GM12865 (cell line): ENCODE measurements around the gene FOXP1.

Experiments
- DNase-seq: peaks from one replicate; pipeline ENCODE4 v3.0.0; 2010; ENCODE audit warnings: low read depth
- H3K4me3 ChIP-seq: 2 replicates; pipeline ENCODE4 v1.5.1; 2011; ENCODE audit warnings: mild to moderate bottlenecking, low read depth, low read length, control low read depth
- TF ChIP-seq, protein P1 (sequence below): IDR thresholded peaks from 2 replicates; pipeline ENCODE4 v1.5.1; 2011; ENCODE audit warnings: low read length, control low read depth, low read depth, inconsistent platforms; ENCODE audit not compliant: insufficient read depth; ENCODE audit errors: missing control alignments

Gene FOXP1

DNA sequence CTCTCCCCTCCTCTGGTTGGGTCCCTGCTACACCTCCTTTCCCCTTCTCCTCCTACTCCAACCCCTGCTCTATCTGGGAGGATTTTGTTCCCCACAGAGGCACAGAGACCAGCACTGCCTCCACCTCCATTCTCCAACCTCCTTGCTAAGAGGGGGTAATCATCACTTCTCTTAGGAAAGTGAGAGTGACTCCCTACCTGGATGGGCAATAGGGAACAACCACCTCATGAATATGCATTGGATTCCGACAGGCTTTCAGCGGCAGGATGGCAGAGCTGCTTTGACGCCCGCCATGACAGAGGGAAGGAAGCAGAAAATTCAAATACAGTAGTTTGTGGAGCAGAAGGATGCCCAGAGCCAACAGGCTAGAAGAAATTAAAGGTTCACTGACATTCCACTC lies 656.3 kb downstream of the FOXP1 start:
- TF ChIP-seq, protein P1, sequence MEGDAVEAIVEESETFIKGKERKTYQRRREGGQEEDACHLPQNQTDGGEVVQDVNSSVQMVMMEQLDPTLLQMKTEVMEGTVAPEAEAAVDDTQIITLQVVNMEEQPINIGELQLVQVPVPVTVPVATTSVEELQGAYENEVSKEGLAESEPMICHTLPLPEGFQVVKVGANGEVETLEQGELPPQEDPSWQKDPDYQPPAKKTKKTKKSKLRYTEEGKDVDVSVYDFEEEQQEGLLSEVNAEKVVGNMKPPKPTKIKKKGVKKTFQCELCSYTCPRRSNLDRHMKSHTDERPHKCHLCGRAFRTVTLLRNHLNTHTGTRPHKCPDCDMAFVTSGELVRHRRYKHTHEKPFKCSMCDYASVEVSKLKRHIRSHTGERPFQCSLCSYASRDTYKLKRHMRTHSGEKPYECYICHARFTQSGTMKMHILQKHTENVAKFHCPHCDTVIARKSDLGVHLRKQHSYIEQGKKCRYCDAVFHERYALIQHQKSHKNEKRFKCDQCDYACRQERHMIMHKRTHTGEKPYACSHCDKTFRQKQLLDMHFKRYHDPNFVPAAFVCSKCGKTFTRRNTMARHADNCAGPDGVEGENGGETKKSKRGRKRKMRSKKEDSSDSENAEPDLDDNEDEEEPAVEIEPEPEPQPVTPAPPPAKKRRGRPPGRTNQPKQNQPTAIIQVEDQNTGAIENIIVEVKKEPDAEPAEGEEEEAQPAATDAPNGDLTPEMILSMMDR, result no peak
- DNase-seq, result no peak
- H3K4me3 ChIP-seq, result no peak overlapping the region

GRCh38 chr3:70926835-70927234 lies 656.7 kb downstream of the FOXP1 start:
- H3K4me3 ChIP-seq, result no peak overlapping the region
- DNase-seq, result no peak

GRCh38 chr3:70919661-70920060 lies 663.9 kb downstream of the FOXP1 start:
- H3K4me3 ChIP-seq, result no peak overlapping the region
- no peak for DNase-seq
- TF ChIP-seq, protein P1, result no peak

More at GRCh38 chr3:70926835-70927234, 656.7 kb downstream of the FOXP1 start:
- TF ChIP-seq, protein P1, result no peak

GRCh38 chr3:70919091-70919490 lies 664.4 kb downstream of the FOXP1 start:
- DNase-seq, result no peak
- TF ChIP-seq, protein P1, result no peak
- no peak overlapping the region for H3K4me3 ChIP-seq

DNA sequence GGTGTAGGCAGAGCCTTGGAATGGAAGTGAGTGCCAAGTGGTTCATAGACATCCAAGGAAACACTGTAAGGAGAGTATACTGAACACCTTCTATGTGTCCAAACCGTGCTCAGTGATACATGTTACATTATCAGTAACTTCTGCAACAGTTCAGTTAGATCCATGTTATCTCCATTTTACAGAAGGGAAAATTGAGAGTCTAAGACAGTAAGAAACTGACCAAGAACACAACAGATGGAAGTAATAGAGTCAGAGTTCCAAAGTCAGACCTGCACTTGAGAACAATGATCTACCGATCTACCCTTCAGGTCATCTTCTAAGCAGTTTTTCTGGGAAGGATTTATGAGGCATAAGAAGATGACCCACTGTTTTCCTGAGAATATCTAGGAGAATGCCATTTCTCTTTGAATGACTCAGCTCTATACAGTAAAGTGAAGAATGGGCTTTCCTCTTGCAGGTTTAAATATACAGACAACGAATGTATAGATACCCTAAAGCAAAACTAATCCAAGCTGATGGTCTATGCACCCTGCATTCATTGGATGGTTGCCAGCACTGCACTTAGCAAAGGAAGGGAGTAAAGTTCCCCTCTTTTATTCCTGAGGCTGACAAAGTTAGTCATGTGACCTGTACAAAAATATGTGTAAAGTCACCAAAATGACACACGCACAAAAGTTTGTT lies 667.0 kb downstream of the FOXP1 start:
- no peak for DNase-seq
- TF ChIP-seq, protein P1, result no peak
- no peak overlapping the region for H3K4me3 ChIP-seq

DNA sequence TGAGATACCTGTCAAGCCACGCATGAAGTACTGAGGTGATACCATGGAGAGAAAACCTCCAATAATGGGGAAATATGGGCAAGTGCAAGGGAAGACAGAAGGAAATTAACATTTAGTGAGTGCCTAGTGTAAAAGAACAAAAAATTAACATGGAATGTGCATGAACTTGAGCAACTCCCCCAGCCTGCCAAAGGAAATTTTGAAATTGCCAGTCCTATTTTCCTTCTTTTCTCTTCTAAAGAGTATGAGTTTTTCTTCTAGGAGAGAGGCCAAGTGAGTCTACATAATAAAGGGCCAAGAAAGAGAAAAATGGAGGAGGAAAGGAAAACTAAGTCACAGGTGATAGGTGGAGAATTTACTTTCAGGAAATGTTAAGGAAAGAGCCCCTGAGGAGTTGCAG lies 668.7 kb downstream of the FOXP1 start:
- TF ChIP-seq, protein P1, result no peak
- no peak overlapping the region for H3K4me3 ChIP-seq
- no peak for DNase-seq

- no peak for DNase-seq
- TF ChIP-seq, protein P1, result no peak
- no peak overlapping the region for H3K4me3 ChIP-seq
Measured at GRCh38 chr3:70911719-70912118, 671.8 kb downstream of the FOXP1 start.
